ENCODE measurements around the gene DMD. TPM values are rescaled to one million over a fixed set of nuclear protein-coding genes. Genes with fewer than 3 reads are reported as not detected.

Gene DMD
- total and polyA plus RNA-seq, 2 of the 13 experiments (the other 11 are each of a cell fraction or from before 2014, with no cell fraction given), result 17.6 to 25.9 TPM

DNA sequence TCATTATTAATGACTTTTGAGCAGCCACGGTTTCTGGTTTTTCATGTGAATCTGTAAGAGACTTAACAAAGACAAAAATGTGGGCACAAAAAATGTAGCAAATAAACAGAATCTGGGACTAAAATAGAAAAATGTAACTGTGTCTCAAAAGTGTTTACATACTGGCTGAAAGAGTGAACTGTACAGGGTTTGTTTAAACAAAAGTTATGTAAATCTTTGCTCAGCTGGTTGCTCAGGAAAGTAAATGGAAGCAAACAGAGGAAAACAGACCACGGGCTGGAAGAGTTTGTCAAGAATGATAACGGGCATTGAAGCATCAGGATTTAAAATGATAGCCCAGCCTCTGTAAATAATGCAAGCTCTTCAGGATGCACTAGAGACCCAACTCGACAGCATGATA lies 1217.7 kb downstream of the DMD start (continued):
- TF ChIP-seq, protein P1, sequence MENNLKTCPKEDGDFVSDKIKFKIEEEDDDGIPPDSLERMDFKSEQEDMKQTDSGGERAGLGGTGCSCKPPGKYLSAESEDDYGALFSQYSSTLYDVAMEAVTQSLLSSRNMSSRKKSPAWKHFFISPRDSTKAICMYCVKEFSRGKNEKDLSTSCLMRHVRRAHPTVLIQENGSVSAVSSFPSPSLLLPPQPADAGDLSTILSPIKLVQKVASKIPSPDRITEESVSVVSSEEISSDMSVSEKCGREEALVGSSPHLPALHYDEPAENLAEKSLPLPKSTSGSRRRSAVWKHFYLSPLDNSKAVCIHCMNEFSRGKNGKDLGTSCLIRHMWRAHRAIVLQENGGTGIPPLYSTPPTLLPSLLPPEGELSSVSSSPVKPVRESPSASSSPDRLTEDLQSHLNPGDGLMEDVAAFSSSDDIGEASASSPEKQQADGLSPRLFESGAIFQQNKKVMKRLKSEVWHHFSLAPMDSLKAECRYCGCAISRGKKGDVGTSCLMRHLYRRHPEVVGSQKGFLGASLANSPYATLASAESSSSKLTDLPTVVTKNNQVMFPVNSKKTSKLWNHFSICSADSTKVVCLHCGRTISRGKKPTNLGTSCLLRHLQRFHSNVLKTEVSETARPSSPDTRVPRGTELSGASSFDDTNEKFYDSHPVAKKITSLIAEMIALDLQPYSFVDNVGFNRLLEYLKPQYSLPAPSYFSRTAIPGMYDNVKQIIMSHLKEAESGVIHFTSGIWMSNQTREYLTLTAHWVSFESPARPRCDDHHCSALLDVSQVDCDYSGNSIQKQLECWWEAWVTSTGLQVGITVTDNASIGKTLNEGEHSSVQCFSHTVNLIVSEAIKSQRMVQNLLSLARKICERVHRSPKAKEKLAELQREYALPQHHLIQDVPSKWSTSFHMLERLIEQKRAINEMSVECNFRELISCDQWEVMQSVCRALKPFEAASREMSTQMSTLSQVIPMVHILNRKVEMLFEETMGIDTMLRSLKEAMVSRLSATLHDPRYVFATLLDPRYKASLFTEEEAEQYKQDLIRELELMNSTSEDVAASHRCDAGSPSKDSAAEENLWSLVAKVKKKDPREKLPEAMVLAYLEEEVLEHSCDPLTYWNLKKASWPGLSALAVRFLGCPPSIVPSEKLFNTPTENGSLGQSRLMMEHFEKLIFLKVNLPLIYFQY (CRISPR knock-in tag; IDR thresholded peaks at IDR 0.05; ENCODE audit: borderline replicate concordance), result no peak
- TF ChIP-seq, protein P2, sequence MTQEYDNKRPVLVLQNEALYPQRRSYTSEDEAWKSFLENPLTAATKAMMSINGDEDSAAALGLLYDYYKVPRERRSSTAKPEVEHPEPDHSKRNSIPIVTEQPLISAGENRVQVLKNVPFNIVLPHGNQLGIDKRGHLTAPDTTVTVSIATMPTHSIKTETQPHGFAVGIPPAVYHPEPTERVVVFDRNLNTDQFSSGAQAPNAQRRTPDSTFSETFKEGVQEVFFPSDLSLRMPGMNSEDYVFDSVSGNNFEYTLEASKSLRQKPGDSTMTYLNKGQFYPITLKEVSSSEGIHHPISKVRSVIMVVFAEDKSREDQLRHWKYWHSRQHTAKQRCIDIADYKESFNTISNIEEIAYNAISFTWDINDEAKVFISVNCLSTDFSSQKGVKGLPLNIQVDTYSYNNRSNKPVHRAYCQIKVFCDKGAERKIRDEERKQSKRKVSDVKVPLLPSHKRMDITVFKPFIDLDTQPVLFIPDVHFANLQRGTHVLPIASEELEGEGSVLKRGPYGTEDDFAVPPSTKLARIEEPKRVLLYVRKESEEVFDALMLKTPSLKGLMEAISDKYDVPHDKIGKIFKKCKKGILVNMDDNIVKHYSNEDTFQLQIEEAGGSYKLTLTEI (CRISPR knock-in tag; conservative IDR thresholded peaks at IDR 0.05), result no peak
- no peak for TF ChIP-seq ZFAT (CRISPR knock-in tag; conservative IDR thresholded peaks at IDR 0.05)
- TF ChIP-seq ZNF124 (CRISPR knock-in tag; IDR thresholded peaks at IDR 0.05), result no peak
- TF ChIP-seq, protein P3, sequence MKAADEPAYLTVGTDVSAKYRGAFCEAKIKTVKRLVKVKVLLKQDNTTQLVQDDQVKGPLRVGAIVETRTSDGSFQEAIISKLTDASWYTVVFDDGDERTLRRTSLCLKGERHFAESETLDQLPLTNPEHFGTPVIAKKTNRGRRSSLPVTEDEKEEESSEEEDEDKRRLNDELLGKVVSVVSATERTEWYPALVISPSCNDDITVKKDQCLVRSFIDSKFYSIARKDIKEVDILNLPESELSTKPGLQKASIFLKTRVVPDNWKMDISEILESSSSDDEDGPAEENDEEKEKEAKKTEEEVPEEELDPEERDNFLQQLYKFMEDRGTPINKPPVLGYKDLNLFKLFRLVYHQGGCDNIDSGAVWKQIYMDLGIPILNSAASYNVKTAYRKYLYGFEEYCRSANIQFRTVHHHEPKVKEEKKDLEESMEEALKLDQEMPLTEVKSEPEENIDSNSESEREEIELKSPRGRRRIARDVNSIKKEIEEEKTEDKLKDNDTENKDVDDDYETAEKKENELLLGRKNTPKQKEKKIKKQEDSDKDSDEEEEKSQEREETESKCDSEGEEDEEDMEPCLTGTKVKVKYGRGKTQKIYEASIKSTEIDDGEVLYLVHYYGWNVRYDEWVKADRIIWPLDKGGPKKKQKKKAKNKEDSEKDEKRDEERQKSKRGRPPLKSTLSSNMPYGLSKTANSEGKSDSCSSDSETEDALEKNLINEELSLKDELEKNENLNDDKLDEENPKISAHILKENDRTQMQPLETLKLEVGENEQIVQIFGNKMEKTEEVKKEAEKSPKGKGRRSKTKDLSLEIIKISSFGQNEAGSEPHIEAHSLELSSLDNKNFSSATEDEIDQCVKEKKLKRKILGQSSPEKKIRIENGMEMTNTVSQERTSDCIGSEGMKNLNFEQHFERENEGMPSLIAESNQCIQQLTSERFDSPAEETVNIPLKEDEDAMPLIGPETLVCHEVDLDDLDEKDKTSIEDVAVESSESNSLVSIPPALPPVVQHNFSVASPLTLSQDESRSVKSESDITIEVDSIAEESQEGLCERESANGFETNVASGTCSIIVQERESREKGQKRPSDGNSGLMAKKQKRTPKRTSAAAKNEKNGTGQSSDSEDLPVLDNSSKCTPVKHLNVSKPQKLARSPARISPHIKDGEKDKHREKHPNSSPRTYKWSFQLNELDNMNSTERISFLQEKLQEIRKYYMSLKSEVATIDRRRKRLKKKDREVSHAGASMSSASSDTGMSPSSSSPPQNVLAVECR (CRISPR knock-in tag; IDR thresholded peaks at IDR 0.05; ENCODE audit: borderline replicate concordance), result no peak
- no peak for TF ChIP-seq TCF7L2 (IDR thresholded peaks at IDR 0.05; ENCODE audit: low read depth, low read length)
- TF ChIP-seq MED8 (CRISPR knock-in tag; IDR thresholded peaks at IDR 0.05; ENCODE audit: insufficient replicate concordance), result no peak
- TF ChIP-seq TARDBP (CRISPR knock-in tag; IDR thresholded peaks at IDR 0.05), result no peak
- TF ChIP-seq, protein P4, sequence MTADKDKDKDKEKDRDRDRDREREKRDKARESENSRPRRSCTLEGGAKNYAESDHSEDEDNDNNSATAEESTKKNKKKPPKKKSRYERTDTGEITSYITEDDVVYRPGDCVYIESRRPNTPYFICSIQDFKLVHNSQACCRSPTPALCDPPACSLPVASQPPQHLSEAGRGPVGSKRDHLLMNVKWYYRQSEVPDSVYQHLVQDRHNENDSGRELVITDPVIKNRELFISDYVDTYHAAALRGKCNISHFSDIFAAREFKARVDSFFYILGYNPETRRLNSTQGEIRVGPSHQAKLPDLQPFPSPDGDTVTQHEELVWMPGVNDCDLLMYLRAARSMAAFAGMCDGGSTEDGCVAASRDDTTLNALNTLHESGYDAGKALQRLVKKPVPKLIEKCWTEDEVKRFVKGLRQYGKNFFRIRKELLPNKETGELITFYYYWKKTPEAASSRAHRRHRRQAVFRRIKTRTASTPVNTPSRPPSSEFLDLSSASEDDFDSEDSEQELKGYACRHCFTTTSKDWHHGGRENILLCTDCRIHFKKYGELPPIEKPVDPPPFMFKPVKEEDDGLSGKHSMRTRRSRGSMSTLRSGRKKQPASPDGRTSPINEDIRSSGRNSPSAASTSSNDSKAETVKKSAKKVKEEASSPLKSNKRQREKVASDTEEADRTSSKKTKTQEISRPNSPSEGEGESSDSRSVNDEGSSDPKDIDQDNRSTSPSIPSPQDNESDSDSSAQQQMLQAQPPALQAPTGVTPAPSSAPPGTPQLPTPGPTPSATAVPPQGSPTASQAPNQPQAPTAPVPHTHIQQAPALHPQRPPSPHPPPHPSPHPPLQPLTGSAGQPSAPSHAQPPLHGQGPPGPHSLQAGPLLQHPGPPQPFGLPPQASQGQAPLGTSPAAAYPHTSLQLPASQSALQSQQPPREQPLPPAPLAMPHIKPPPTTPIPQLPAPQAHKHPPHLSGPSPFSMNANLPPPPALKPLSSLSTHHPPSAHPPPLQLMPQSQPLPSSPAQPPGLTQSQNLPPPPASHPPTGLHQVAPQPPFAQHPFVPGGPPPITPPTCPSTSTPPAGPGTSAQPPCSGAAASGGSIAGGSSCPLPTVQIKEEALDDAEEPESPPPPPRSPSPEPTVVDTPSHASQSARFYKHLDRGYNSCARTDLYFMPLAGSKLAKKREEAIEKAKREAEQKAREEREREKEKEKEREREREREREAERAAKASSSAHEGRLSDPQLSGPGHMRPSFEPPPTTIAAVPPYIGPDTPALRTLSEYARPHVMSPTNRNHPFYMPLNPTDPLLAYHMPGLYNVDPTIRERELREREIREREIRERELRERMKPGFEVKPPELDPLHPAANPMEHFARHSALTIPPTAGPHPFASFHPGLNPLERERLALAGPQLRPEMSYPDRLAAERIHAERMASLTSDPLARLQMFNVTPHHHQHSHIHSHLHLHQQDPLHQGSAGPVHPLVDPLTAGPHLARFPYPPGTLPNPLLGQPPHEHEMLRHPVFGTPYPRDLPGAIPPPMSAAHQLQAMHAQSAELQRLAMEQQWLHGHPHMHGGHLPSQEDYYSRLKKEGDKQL (CRISPR knock-in tag; IDR thresholded peaks at IDR 0.05; ENCODE audit: low read depth), result peak; percentile 43; the same call in 1 of the 2 replicates
- TF ChIP-seq, protein P5, sequence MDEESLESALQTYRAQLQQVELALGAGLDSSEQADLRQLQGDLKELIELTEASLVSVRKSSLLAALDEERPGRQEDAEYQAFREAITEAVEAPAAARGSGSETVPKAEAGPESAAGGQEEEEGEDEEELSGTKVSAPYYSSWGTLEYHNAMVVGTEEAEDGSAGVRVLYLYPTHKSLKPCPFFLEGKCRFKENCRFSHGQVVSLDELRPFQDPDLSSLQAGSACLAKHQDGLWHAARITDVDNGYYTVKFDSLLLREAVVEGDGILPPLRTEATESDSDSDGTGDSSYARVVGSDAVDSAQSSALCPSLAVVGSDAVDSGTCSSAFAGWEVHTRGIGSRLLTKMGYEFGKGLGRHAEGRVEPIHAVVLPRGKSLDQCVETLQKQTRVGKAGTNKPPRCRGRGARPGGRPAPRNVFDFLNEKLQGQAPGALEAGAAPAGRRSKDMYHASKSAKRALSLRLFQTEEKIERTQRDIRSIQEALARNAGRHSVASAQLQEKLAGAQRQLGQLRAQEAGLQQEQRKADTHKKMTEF (CRISPR knock-in tag; IDR thresholded peaks at IDR 0.05), result 0 out of 2 replicates have a peak, but pooled peaks have one; percentile 27
- no peak for TF ChIP-seq ZNF549 (CRISPR knock-in tag; IDR thresholded peaks at IDR 0.05)
- TF ChIP-seq NR2F1 (CRISPR knock-in tag; IDR thresholded peaks at IDR 0.05), result no peak

All from HepG2 (cell line).